Measurements from ENCODE around the gene MYO9B.
"Not testable (repeated sequence)": the region's sequence is repeated elsewhere in the genome, so short reads cannot be mapped to it uniquely, and the experiment has no call there.

MYO9B gene

DNA sequence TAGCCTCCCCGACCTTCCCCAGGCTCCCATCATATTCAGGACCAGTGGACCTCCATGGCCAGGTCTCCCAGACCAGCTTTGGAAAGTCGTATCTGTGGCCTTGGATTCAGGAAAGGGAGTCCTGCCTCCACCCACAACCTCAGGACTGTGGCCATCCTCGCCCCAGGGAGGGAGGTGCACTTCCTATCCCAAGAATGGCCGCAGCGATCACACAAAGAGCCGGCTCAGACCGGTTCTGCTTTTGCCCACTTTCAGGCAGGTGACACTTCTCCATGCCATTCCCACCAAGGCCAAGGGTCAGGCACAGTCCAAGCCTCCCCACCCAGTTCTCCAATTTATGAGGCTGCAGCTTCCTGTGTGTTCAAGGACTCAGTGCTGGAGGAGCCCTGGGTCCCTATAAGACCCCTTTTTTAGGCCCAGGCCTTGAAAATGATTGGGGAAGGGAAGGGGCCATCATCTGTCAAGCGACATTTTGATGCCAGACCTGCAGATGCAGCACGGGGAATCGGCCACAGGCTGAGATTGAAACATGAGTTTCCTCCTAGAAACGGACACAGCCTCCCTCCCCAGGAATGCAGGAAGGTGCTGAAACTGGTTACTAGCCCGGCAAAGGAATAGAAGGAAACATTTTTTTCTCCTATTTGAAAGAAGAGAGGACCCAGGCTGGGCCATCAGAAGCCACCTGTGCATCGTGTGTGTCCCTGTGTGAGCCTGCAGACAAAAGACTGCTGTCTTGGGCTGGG, 74.0 kb downstream of the MYO9B start:
- no peak for DNase-seq

GRCh38 chr19:17153996-17154395, 78.4 kb downstream of the MYO9B start:
- no peak for DNase-seq

- DNase-seq: no peak
Measured at GRCh38 chr19:17155251-17155650, 79.7 kb downstream of the MYO9B start.

DNA sequence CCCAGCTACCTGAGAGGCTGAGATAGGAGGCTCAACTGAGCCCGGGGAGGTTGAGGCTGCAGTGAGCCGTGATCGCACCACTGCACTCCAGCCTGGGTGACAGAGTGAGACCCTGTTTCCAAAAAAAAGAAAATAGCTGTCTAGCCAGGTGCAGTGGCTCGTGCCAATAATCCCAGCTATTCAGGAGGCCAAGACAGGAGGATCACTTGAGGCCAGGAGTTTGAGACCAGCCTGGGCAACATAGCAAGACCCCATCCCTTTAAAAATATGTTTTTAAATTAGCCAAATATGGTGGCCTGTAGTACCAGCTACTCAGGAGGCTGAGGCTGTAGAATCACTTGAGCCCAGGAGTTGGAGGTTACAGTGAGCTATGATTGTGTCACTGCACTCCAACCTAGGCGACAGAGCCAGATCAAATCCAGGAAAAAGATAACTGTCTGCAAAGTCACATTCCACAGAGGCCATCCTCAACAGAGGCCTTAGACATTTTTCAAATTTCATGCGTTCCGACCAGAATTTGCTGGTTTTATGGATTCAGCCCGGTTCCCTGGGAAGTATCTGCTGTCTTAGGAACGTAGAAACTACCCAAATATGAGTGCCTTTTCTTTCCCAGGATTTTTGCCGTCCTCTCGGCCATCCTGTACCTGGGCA, 80.8 kb downstream of the MYO9B start:
- DNase-seq: no peak

GRCh38 chr19:17156947-17157302, 81.3 kb downstream of the MYO9B start:
- DNase-seq: no peak

GRCh38 chr19:17158584-17158983, 83.0 kb downstream of the MYO9B start:
- DNase-seq: no peak

DNA sequence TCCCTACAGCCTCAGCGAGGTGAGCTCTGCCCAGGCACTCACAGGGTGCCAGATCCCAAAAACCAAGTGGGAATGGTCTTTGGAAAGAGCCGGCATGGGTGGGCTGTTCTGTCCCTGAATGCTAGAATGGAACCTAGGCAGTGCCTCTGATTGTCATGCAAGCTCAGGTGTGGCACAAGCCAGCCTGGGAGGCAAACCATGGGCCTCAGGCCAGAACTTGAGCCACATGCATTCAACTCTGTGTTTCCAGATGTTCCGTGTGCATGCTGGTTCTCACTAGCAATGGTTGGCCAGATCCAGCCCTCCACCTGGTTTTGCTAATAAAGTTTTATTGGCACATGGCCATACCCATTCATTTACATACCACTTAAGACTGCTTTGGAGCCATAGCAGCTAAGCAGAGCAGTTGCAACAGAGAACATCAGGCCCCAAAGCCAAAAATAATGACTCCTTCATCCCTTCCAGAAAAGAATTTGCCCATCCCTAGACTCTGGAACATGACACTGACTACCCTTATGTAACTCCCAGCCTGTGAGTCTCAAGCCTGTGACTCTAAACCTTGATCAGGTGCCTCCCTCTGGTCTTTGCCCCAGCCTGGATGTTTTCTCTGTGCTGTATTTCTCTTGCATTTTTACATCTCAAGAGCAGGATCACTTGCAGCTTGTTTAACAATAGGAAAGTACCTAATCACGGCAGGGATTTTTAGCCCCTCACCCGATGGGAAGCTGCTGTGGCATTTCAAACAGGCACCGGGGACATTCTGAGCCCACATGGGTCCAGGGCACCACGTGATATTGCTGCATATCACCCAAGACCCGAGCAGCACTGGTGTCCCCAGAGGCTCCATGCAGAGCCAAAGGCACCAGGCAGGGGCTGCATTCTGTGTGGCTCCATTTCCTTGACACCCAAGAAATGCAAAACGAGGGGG, 84.2 kb downstream of the MYO9B start:
- no peak for DNase-seq

GRCh38 chr19:17160908-17161307, 85.3 kb downstream of the MYO9B start:
- DNase-seq: no peak

DNA sequence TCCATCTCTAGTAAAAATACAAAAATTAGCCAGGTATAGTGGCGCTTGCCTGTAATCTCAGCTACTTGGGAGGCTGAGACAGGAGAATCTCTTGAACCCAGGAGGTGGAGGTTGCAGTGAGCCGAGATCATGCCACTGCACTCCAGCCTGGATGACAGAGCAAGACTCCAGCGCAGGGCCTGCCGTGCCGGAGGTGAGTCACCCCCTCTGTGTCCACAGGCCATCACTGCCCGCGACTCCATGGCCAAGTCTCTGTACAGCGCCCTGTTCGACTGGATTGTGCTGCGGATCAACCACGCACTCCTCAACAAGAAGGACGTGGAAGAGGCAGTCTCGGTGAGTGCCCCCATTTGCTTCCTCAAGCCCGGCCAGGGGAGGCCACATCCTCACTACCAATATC, 86.6 kb downstream of the MYO9B start:
- DNase-seq: not testable (repeated sequence)

DNA sequence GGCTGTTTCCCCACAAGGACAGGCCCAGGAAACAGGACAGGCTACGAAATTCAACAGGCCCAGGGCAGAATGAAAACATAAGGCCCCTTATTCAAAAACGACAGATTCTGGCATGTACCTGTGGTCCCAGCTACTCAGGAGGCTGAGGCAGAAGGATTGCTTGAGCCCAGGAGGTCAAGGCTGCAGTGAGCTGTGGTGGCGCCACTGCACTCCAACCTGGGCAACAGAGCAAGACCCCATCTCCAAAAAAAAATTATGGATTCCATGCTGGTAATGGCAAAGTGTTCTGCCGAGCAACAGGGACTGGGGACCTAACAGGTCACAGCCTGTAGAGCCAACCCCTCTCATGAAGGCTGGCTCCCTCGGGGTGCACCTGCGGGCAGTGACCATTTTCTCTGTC, 87.0 kb downstream of the MYO9B start:
- DNase-seq: no peak

DNA sequence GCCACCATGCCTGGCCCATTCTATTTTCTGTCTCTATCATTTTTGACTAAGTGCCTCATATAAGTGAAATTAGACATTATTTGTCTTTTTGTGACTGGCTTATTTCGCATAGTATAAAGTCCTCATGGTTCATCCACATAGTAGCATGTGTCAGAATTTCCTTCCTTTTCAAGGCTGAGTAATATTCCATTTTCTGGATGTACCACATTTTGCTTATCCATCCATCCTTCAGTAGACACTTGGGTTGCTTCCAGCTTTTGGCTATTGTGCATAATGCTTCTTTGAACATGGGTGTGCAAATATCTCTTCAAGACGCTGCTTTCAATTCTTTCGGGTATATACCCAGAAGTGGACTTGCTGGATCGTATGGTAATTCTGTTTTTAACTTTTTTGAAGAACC, 88.1 kb downstream of the MYO9B start:
- no peak for DNase-seq

DNA sequence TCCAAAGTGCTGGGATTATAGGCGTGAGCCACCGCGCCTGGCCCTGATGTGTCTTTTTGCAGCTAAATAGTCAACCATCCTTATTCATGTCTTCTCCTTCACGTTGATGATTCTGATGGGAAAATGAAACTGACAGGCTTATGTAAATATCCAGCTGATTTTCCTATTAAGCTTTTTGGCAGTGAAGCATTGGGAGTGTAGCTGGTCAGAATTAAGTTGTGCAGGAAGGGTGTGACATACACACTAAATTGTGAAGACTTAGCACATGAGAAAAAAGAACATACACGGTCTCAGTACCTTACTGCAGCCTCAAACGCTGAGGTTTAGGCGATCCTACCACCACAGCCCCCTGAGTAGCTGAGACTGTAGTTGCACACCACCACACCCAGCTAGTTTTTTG, 89.1 kb downstream of the MYO9B start:
- no peak for DNase-seq

GRCh38 chr19:17165715-17166114, 90.1 kb downstream of the MYO9B start:
- DNase-seq: no peak

DNA sequence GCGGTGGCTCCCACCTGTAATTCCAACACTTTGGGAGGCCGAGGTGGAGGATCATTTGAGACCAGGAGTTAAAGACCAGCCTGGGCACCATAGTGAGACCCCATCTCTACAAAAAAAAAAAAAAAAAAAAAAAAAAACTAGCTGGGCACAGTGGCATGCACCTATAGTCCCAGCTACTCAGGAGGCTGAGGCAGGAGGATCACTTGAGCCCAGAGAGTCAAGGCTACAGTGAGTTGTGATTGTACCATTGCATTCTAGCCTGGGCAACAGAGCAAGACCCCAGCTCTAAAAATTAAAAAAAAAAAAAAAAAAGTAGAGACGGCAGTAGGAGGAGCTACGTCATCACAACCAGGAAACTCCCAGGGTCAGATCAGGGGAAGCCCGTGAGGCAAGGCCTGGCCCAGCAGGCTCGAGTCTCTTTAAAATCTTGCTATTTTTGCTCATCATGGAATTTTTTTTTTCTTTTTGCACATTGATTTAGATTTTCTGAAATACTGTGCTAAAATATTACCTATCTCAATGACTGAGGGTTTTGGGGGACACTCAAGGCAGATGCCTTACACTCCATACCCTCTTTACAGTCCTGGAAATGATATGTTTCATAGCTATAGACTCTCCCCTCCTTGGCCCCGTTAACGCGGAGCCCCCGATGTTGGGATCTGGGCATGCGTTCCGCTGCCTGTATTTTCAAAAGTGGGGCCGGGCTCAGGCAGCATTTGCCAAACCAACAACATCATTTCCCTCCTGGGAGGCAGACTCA, 95.1 kb downstream of the MYO9B start:
- no peak for DNase-seq

DNA sequence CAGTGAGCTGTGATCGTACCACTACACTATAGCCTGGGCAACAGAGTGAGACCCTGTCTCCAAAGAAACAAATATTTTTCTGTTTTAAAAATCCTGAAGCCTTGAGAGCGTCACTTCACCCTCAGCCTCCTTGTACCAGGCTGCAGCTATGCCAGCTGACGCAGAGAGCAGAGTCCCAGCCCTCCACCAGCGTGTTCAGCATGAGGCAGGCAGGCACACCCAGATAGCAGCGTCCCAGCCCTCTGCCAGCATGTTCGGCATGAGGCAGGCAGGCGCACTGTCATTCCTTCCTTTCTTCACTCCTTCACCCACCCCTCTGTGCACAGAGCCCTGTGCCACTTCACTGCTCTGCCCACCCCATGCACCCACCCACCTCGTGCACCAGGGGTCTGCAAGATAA, 96.3 kb downstream of the MYO9B start:
- DNase-seq: no peak

DNA sequence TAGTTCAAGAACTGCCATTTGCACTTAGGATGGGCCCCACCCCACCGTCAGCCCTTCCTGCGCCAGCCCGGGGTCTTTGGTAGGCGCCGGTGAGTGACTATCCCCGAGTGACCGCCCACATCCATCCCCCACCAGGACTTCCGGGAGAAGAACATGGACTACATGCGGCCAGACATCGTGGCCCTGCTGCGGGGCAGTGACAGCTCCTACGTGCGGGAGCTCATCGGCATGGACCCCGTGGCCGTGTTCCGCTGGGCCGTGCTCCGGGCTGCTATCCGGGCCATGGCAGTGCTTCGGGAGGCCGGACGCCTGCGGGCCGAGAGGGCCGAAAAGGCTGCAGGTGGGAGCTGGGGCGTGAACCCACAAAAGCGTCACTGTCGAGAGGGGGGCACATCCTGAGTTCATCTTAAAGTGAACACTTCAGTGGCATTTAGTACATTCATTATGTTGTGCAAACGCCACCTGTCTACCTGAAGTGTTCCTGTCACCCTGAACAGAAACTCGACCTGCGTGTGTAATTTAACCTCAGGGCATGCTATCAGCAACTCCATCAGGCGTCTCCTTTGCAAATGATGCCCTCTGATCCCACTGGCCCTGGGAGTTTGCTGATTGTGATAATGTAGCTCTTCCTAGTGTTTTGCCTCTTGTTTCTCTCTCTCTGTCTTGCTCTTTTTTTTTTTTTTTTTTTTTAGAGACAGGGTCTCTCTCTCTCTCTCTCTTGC, 97.2 kb downstream of the MYO9B start:
- DNase-seq: no peak

GRCh38 chr19:17178291-17178690, 102.7 kb downstream of the MYO9B start:
- no peak for DNase-seq

DNA sequence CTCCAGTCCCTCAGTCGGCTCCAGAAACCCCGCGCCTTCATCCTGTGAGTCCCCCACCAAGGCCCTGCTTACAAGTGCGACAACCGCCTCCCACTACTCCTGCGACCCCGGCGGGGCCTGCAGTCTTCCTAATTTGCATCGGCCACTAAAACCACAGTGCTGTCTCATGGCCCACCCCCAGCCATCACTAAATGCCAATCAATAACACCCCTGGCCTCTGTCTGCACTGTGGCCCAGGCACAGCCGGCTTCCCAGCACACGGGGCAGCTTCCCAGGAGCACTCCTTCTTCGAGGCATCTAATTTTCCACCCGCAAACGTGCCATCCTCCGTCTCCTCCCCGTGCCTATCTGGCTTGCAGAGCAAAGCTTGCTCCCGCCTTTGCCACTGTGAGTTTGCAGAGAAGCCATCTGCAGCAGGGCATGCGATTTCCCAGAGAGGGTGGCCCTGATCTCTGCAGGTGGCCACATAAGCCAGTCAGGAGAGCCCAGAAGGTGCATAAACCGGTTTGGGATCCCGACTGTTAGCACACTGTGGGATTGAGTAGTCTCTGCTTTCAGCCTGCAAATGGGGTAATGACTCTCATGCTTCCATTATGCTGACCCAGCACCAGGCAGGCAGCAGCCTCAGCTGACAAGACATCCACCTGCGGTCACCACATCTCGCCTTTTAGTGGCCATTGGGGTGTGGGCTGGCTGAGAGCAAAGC, 105.6 kb downstream of the MYO9B start:
- no peak for DNase-seq

GRCh38 chr19:17183271-17183761, 107.7 kb downstream of the MYO9B start:
- DNase-seq: no peak

- DNase-seq: peak; percentile 9
Measured at GRCh38 chr19:17183858-17184321, 108.3 kb downstream of the MYO9B start.

DNA sequence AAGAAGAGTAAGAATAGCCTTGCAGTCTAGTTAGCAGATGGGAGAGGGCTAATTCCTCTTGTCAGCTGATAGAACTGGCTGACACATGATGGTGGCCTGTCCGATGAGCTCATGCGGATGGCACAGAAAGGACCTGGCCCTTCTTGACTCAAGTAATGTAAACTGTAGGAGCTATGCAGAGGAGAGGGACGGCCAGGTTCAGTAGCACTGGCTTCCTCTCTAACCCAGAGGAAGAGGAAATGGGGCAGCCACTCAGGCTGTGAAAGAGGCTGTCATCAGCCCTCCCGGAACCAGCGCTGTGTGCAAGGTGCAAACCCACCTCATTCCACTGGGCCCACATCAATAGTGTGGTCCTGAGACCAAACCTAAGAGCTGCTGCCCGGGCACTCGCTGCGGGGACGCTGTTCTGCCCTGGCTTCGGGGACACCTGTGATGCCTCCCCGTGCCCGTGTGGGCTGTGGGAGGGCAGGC, 108.8 kb downstream of the MYO9B start:
- peak; percentile 19 for DNase-seq
